Thyroid gland (tissue), 4 donors: ENCODE data around the gene SNAP91.

Experiments
- CTCF ChIP-seq, 6 experiments: fragments of 200-600 bp in 3 of 6; fragments of 450-650 bp in 3 of 6; sonication (generic) in 3 of 6; IDR thresholded peaks; one replicate each; pipeline ENCODE4 v1.5.1; 2016 to 2019; ENCODE audit warnings: antibody characterized with exemption in 6 of 6, mild to moderate bottlenecking in 2 of 6, inconsistent platforms in 1 of 6, moderate library complexity in 1 of 6
- POLR2A ChIP-seq, 2 donors: fragments of 450-650 bp; IDR thresholded peaks; one replicate each; pipeline ENCODE4 v1.6.1; 2017; ENCODE audit warnings: antibody characterized with exemption in 2 of 2, mild to moderate bottlenecking in 2 of 2, moderate library complexity in 1 of 2

GRCh38 chr6:83589076-83589475 is 119.8 kb downstream of the SNAP91 start:
- TF ChIP-seq CTCF (IDR thresholded peaks at IDR 0.05) (no peak), POLR2A (IDR thresholded peaks at IDR 0.05) (no peak)
